Astrocyte of the cerebellum (primary cell): ENCODE data around the gene TRAF5.

Experiments
- DNase-seq: peaks from one replicate; pipeline ENCODE4 v3.0.0-alpha.2; 2011; ENCODE audit warnings: low read depth
- H3K4me3 ChIP-seq: 2 replicates; pipeline ENCODE4 v1.5.1; 2011; ENCODE audit warnings: mild to moderate bottlenecking, low read depth, low read length, moderate library complexity
- CTCF ChIP-seq: IDR thresholded peaks from 2 replicates; pipeline ENCODE4 v1.5.1; 2012; ENCODE audit warnings: low read length, low read depth, moderate library complexity, mild to moderate bottlenecking; ENCODE audit errors: missing control alignments
- in situ Hi-C: cut with HindIII; loops from 2 replicates; pipeline ENCODE4 v1.10.0; 2017; ENCODE audit warnings: low sequenced_read_pairs

The TRAF5 gene

GRCh38 chr1:211336161-211336560, 9.5 kb downstream of the TRAF5 start:
- in situ Hi-C loops, result loop anchor here (25.0 kb wide), 2 partner anchors 176 to 301 kb away; no protein-coding TSS in a partner anchor
- no peak overlapping the region for H3K4me3 ChIP-seq
- no peak for TF ChIP-seq CTCF
- DNase-seq, result no peak

GRCh38 chr1:211336775-211337174, 10.1 kb downstream of the TRAF5 start:
- TF ChIP-seq CTCF, result no peak
- no peak for DNase-seq
- no peak overlapping the region for H3K4me3 ChIP-seq
- in situ Hi-C loops, result loop anchor here (25.0 kb wide), 2 partner anchors 176 to 301 kb away; no protein-coding TSS in a partner anchor

- TF ChIP-seq CTCF, result no peak
- DNase-seq, result no peak
- in situ Hi-C loops, result loop anchor here (25.0 kb wide), 2 partner anchors 175 to 300 kb away; no protein-coding TSS in a partner anchor
- H3K4me3 ChIP-seq, result no peak overlapping the region
These were observed 11.0 kb downstream of the TRAF5 start for GRCh38 chr1:211337430-211338223.

DNA sequence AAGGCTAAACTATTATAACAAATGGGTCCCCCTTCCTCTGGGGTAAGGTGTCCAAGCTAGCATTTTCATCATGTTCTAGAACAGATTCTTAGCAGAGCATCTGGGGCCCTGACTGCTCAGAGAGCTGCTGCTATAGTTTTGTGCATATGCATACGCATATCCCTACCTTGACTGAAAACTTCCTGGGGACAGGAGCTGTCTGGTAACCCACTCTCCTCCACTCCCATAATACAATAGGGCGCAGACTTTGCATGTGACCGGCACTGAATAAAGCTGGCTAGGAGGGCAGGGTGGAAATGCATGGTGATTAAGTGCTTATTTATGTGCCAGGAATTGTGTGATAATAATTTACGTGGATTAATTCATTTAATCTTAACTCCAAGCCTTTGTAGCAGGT, 11.6 kb downstream of the TRAF5 start:
- no peak for TF ChIP-seq CTCF
- in situ Hi-C loops, result loop anchor here (25.0 kb wide), 2 partner anchors 174 to 299 kb away; no protein-coding TSS in a partner anchor
- H3K4me3 ChIP-seq, result no peak overlapping the region
- DNase-seq, result no peak

DNA sequence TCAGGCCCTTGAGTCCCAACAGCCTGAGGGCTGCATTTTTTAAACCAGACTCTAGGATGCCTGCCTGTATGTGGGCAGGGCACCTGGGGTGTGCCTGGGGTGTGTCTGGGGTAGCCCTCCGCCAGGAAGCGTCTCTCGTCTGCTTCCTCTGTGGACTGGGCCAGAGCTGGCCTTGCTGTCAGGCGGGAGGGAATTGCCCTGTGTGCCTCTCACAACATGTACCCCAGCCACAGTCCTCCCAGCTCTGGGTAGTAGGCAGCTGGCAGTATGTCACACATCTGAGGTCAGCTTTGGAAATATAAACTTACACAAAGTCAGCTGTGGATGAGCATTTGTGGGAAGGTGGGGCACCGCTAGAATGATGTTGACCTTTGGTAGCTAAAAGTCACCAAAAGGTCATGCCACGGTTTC, 13.0 kb downstream of the TRAF5 start:
- no peak overlapping the region for H3K4me3 ChIP-seq
- no peak for DNase-seq
- TF ChIP-seq CTCF, result no peak
- in situ Hi-C loops, result loop anchor here (25.0 kb wide), 2 partner anchors 173 to 298 kb away; no protein-coding TSS in a partner anchor

DNA sequence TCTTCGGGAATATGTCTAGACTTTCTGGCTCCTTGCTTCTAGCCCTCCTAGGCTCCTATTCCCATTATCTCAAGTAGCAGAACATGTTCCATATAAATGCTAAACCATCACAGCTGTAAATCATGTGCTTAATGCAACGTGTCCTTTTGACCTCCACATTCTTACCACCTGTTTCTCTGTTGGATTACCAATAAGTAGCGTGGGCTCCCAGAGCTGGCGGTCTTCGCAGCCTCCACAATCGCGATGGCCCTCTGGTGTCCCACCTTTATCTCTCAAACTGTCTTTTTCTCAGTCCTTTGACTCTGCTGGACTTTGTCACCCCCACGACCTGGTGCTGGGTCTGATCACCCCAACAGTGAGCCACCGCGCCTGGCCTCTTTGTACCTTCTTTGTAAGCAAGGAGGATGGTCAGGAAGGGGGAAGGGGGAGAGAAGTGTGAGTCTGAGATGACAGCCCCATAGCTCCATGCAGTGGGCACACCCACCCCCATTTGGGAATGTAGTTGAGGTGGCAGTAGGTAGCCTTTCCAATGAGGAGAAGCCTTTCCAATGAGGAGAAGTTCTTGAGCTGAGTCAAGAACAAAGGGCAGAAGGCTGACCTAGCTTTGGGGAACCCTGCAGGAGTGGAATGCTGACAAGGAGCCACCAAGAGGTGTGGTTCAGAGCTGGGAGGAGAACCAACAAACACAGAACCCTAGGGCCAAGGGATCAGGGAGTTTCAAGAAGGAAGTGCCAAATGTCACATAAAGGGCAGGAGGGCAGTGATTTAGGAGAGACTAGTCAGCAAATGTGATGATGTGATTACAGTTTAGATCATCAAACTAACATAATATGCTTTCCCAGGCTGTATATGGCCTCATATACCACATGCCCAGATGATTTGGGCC, 14.2 kb downstream of the TRAF5 start:
- no peak overlapping the region for H3K4me3 ChIP-seq
- in situ Hi-C loops, result loop anchor here (25.0 kb wide), 2 partner anchors 171 to 296 kb away; no protein-coding TSS in a partner anchor
- TF ChIP-seq CTCF, result no peak
- DNase-seq, result no peak
